Peyer's patch (tissue), 4 donors: ENCODE measurements around the gene TRPC6. TPM values are rescaled to one million over a fixed set of nuclear protein-coding genes. Genes with fewer than 3 reads are reported as not detected.

Source experiments
- DNase-seq, 3 donors: peaks; one replicate each; pipeline ENCODE4 v3.0.0-alpha.2; 2017 to 2019
- H3K27ac ChIP-seq, 4 donors: fragments of 200-600 bp; sonication (generic); one replicate each; pipeline ENCODE4 v1.5.1; 2016 to 2019
- H3K27me3 ChIP-seq, 2 donors: fragments of 200-600 bp; sonication (generic); one replicate each; pipeline ENCODE4 v1.5.1; 2019
- H3K36me3 ChIP-seq, 3 donors: fragments of 200-600 bp; sonication (generic); one replicate each; pipeline ENCODE4 v1.5.1; 2016 to 2019
- H3K4me1 ChIP-seq, 4 donors: fragments of 200-600 bp; sonication (generic); one replicate each; pipeline ENCODE4 v1.5.1; 2016 to 2019
- H3K4me3 ChIP-seq, 4 donors: fragments of 200-600 bp; sonication (generic); 1 replicate in 3 of 4; 2 replicates in 1 of 4; pipeline ENCODE4 v1.5.1; 2016 to 2019; ENCODE audit warnings: mild to moderate bottlenecking in 1 of 4
- H3K9me3 ChIP-seq, 4 donors: fragments of 200-600 bp; sonication (generic); one replicate each; pipeline ENCODE4 v1.5.1; 2016 to 2019; ENCODE audit warnings: mild to moderate bottlenecking in 1 of 4
- POLR2A ChIP-seq, 2 donors: fragments of 450-650 bp; IDR thresholded peaks; one replicate each; pipeline ENCODE4 v1.5.1; 2017; ENCODE audit warnings: antibody characterized with exemption in 2 of 2, mild to moderate bottlenecking in 2 of 2, moderate library complexity in 2 of 2
- total RNA-seq, 4 donors: library from RNA; depleted of rRNA; stranded (reverse); fragments of >200 nt; gene quantifications; one replicate each; pipeline ENCODE4 v1.1.0, GENCODE V29; 2016
- TF ChIP-seq, protein P1 (sequence below), 6 experiments: fragments of 450-650 bp in 4 of 6; fragments of 200-600 bp in 2 of 6; sonication (generic) in 1 of 6; IDR thresholded peaks; one replicate each; pipeline ENCODE4 v1.5.1; 2017 to 2019; ENCODE audit warnings: antibody characterized with exemption in 6 of 6, mild to moderate bottlenecking in 3 of 6, moderate library complexity in 1 of 6

The TRPC6 gene
- 10 to 100 TPM in 1 of 4 donors, 1 to 10 TPM in 2, under 1 TPM in 1; 0.67 to 31.4 (median 1.4) TPM for total RNA-seq

- Histone ChIP-seq H3K36me3 (no peaks in the 10 kb centered on the region), H3K9me3 (no peaks in the 10 kb centered on the region), H3K4me1 (no peaks in the 10 kb centered on the region), H3K4me3 (peak within 1 kb of the TSS; percentile 10 to 55 (median 36)), H3K27ac (peak within 1 kb of the TSS; percentile 9 to 73 (median 40)), H3K27me3 (no peaks in the 10 kb centered on the region)
- DNase-seq = no peak
- TF ChIP-seq POLR2A (IDR thresholded peaks at IDR 0.05) = no peak
- TF ChIP-seq, protein P1, sequence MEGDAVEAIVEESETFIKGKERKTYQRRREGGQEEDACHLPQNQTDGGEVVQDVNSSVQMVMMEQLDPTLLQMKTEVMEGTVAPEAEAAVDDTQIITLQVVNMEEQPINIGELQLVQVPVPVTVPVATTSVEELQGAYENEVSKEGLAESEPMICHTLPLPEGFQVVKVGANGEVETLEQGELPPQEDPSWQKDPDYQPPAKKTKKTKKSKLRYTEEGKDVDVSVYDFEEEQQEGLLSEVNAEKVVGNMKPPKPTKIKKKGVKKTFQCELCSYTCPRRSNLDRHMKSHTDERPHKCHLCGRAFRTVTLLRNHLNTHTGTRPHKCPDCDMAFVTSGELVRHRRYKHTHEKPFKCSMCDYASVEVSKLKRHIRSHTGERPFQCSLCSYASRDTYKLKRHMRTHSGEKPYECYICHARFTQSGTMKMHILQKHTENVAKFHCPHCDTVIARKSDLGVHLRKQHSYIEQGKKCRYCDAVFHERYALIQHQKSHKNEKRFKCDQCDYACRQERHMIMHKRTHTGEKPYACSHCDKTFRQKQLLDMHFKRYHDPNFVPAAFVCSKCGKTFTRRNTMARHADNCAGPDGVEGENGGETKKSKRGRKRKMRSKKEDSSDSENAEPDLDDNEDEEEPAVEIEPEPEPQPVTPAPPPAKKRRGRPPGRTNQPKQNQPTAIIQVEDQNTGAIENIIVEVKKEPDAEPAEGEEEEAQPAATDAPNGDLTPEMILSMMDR (IDR thresholded peaks at IDR 0.05) = no peak
These were observed at the start of gene TRPC6 for GRCh38 chr11:101583251-101584128. Gene TRPC6 (minus strand): TSS chr11:101584007. CDS start chr11:101583503, 504 bp downstream.

DNA sequence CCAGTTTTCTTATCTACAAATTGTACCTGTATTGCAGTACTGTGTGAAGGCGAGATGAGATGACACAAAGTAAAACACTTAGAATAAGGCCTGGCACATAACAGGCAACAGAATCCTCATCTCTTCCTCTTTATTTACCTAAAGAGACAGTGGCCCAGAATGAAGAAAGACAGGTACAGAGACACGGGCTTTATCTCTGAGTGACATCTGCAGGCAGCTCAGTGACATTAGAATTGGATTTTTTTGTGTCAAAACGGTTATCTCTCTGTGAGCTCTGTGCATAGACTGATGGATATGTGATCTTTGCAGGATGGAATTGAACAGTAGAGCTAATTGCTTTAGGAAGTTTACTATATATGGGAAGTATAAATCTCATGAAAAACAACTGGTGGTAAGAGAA lies 36.2 kb upstream of the TRPC6 start:
- Histone ChIP-seq H3K4me3 (no peak overlapping the region), H3K9me3 (no peaks in the 10 kb centered on the region), H3K36me3 (no peaks in the 10 kb centered on the region), H3K4me1 (no peaks in the 10 kb centered on the region), H3K27ac (no peak overlapping the region), H3K27me3 (no peaks in the 10 kb centered on the region)
- no peak for TF ChIP-seq POLR2A (IDR thresholded peaks at IDR 0.05)
- TF ChIP-seq, protein P1 (IDR thresholded peaks at IDR 0.05) = no peak
- DNase-seq = no peak

GRCh38 chr11:101618709-101619108 lies 34.9 kb upstream of the TRPC6 start:
- Histone ChIP-seq H3K27ac (no peak overlapping the region), H3K9me3 (no peaks in the 10 kb centered on the region), H3K4me1 (no peaks in the 10 kb centered on the region), H3K36me3 (no peaks in the 10 kb centered on the region), H3K4me3 (no peak overlapping the region), H3K27me3 (no peaks in the 10 kb centered on the region)
- TF ChIP-seq, protein P1 (IDR thresholded peaks at IDR 0.05) = no peak
- TF ChIP-seq POLR2A (IDR thresholded peaks at IDR 0.05) = no peak
- DNase-seq = no peak

GRCh38 chr11:101617735-101618332 lies 34.0 kb upstream of the TRPC6 start:
- Histone ChIP-seq H3K9me3 (no peaks in the 10 kb centered on the region), H3K36me3 (no peaks in the 10 kb centered on the region), H3K4me3 (no peak overlapping the region), H3K4me1 (no peaks in the 10 kb centered on the region), H3K27ac (no peak overlapping the region), H3K27me3 (no peaks in the 10 kb centered on the region)
- TF ChIP-seq POLR2A (IDR thresholded peaks at IDR 0.05) = no peak
- TF ChIP-seq, protein P1 (IDR thresholded peaks at IDR 0.05) = no peak
- no peak for DNase-seq

GRCh38 chr11:101612481-101612880 lies 28.7 kb upstream of the TRPC6 start:
- Histone ChIP-seq H3K27me3 (no peaks in the 10 kb centered on the region), H3K36me3 (no peaks in the 10 kb centered on the region), H3K4me1 (no peaks in the 10 kb centered on the region), H3K9me3 (no peaks in the 10 kb centered on the region), H3K4me3 (no peak overlapping the region), H3K27ac (no peak overlapping the region)
- DNase-seq = no peak
- TF ChIP-seq, protein P1 (IDR thresholded peaks at IDR 0.05) = no peak
- TF ChIP-seq POLR2A (IDR thresholded peaks at IDR 0.05) = no peak
